GM12892 (cell line): ENCODE results near the gene TRIM16.
"Not testable (repeated sequence)": the region's sequence is repeated elsewhere in the genome, so short reads cannot be mapped to it uniquely, and the experiment has no call there.

Experiments used
- POLR2A ChIP-seq: IDR thresholded peaks from 2 replicates; pipeline ENCODE4 v1.6.1; 2011; ENCODE audit warnings: low read depth, low read length, control low read depth
- POLR2AphosphoS5 ChIP-seq: IDR thresholded peaks from 2 replicates; pipeline ENCODE4 v1.6.1; 2011; ENCODE audit warnings: low read depth, low read length, control low read depth

DNA sequence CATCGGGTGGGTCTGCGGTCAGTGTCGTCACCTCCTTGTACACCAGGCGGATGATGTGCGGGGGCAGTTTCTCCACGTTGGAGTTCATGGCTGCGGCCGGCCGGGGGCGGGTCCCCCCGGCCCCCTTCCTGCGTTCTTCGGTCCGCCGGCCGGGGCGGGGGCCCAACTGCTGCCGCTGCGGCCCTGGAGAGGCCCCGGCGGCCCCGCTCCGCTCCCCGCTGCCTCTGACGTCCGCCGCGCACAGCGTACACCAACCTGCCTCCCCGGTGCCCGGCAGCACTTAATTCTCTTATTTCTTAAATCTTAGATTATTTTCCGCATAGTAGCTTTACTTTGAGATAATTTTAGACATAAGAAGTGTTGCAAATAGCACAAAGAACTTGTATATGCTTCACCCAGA, 20.7 kb upstream of the TRIM16 start:
- not testable (repeated sequence) for TF ChIP-seq POLR2AphosphoS5, POLR2A
